ENCODE data around the gene CD84.
"Not testable (repeated sequence)": the region's sequence is repeated elsewhere in the genome, so short reads cannot be mapped to it uniquely, and the experiment has no call there.

CD84 gene

DNA sequence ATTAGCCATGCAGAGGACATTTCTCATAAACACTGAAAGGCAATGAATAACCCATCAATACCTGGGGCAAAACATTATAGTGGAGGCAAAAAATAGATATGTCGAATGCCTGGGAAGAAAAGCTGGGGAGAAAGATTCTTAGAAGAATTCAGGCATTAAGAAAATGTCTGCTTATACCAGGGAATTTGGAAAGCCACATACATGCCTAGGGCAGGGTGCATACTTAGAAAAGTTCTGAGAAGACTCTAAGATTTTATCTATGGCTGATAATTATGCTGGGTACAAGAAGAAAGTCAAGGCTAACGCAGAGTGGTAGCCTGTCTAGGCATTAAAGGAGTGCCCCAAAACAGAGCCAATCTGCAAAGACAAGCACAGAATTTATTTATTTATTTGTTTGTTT is 74.6 kb downstream of the CD84 start:
- DNase-seq (ENCODE audit: low spot score), result no peak

DNA sequence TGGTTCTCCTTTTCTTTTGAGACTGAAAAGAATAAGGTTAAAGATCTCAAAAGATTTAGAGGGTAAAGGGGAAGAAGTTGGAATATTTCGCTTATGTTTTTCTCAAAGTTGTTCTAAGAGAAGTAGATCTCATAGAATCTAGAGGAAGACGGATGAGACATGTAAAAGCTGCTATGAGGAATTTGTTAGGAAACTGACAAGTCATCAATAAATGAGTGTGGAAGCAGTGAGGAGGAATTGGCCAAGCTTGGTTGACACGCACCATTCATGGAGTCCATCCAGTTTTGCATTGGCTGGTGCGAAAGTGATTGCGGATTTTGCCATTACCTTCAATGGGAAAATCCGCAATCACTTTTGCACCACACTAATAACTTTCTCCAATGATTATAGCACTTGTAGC is 76.2 kb downstream of the CD84 start:
- no peak for DNase-seq (ENCODE audit: low spot score)

DNA sequence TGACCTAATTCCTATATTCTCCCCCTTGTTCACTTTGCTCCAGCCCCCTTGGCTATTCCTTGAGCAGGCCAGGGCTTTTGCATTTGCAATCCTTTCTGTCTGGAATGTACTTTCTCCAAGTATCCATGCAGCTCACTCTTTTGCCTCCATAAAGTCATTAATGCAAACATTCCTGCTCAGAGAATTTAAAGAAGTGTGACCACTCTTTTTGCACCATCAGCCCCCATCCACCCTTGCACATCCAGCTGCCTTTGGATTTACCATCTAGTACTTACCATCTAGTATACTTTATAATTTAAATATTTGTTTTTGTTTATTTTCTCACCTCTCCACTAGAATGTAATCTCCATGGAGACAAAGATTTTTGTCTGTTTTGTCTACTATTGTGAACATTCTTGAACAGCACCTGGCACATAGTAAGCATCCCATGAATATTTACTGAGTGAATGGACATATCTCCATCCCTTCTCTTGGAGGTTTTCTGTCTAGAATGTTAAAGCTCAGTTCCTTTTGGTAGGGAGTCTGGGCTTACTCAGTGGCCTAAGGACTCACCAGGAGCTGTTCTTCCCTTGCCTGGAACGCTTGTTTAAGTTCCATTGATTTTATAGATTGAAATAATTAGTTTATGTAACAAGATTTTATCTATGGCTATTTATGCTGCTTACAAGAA is 78.8 kb downstream of the CD84 start:
- no peak for DNase-seq (ENCODE audit: low spot score)

DNA sequence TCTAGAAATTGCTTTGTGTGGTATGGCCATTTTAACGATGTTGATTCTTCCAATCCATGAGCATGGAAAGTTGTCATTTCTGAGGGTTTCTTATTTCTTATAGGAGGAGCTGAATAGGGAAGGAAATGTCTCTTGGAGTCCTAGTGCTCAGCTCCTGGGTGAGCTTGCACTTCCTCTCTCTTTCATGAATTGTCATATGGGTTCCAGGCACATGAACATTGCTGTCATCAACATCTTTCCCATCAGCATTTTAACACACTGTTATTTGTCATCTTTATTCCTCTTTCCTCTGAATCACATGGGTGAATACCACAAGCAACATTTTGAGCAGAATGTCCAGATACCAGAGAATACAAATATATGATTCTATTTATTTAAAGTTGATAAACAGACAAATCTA is 79.7 kb downstream of the CD84 start:
- no peak for DNase-seq (ENCODE audit: low spot score)

DNA sequence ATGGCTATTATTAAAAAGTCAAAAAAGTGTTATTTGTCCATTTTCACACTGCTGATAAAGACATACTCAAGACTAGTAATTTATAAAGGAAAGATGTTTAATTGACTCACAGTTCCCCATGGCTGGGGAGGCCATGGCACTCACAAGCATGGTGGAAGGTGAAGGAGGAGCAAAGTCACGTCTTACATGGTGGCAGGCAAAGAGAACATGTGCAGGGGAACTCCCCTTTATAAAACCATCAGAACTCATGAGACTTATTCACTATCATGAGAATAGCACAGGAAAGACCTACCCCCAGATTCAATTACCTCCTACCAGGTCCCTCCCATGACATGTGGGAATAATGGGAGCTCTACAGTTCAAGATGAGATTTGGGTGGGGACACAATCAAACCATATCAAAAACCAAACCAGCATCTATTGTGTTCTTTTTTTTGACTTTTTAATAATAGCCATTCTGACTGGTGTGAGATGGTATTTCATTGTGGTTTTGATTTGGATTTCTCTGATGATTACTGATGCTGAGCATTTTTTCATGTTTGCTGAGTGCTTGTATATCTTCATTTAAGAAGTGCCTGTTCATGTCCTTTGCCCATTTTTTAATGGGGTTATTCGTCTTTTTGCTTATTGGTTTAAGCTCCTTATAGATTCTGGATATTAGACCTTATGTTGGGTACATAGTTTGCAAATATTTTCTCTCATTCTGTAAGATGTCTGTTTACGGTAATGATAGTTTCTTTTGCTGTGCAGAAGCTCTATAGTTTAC is 80.8 kb downstream of the CD84 start:
- DNase-seq (ENCODE audit: low spot score), result not testable (repeated sequence)

DNA sequence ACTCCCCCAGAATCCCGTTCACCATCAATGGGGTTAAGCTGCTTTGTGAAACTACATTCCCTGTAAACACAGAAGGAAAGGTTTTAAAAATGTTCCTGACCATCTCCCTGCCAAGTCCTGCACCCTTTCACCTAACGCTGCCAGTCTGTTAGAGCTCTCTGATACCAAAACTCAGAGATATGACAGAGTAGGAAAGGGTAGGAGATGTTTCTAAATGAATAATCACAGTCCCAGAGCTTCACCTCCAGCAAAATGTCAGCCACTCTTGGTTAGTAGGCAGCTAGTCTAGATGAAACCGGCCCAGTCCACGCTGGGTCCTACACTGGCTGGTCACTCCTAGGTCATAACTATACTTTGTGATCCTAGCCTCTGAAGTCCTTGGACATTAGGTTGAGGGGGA is 83.0 kb downstream of the CD84 start:
- DNase-seq (ENCODE audit: low spot score), result no peak

DNA sequence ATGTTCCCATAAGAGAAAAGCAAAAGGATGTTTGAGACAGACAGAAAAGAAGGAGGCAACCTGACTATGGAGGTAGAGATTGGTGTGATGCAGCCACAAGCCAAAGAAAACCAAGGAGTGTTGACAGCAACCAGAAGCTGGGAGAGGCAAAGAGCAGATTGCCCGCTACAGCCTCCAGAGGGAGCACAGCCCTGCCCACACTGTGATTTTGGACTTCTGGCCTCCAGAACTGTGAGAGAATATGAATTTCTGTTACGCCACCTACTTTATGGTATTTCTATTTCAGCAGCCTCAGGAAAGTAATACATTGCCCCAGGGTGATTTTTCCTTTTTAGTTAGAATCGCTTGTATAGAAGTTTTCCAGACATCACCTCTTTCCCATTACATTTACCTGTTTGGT is 84.7 kb downstream of the CD84 start:
- no peak for DNase-seq (ENCODE audit: low spot score)

DNA sequence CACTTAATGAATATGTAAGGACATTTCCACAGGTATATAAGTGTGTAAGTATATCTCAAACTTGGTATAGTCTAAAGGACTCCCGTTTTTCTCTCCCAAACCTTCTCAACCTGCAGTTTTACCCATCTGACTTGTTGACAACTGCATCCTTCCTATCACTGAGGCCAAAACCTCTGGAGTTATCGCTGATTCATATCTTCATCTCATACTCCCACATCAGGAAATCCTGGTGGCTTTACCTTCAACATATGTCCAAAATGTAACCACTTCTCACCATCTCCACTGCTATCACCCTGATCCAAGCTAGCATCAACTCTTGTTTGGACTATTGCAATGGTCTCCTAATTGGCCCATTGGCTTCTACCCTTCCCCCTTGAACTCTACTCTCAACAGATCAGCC is 86.7 kb downstream of the CD84 start:
- DNase-seq (ENCODE audit: low spot score), result no peak

DNA sequence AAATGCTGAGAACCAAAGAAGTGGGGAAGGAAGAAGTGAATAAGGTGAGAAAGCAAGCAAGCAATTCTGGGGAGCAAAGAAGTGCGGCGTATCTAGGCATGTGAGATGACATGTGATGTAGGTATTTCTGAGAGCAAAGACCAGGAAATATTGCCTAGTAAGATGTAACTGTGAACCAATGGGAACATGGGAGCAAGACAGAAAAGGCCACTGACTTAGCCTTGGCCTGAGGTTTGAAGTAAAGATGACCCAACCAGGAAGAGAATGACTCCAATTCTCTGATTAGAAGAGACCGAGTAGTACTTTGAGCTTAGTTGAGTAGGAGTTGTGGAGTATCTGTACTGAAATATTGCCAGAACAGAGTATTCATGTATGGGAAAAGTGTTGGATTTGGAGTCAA is 87.3 kb downstream of the CD84 start:
- no peak for DNase-seq (ENCODE audit: low spot score)

Data from kidney tubule cell (primary cell).